ENCODE measurements around the gene VPS4A. TPM values are rescaled to one million over a fixed set of nuclear protein-coding genes. Genes with fewer than 3 reads are reported as not detected.

The VPS4A gene
- total and polyA plus RNA-seq, 10 of the 15 experiments (the other 5 are each of a cell fraction or from before 2014, with no cell fraction given) = 5.2 to 36.3 (median 21.4) TPM

DNA sequence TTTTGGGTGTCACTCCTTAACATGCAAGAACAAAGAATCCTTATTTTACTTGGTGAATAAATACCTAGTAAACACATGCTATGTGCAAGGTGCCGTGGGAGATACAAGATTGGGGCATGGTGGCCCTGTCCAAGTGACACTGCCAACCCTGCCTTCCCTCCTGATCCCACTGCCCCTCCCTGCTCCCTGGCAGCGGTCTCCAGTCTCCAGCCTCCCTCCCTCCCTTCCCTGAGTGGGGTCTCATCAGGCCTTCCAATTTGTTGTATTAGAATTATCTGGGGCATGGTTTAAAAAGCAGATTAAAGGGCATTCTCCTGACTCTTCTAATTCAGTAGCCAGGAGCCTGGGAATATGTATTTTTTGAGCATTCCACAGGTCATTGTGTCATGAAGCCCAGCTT, 52.9 kb downstream of the VPS4A start (continued):
- no peak for TF ChIP-seq ATF3 (IDR thresholded peaks at IDR 0.05; ENCODE audit: borderline replicate concordance, extremely low read depth, low read depth, low read length)

- intact Hi-C loops (cut with micrococcal nuclease; ENCODE audit: unreplicated experiment) = no loop called here
- no peak overlapping the region for H3K27ac ChIP-seq (ENCODE audit: control insufficient read depth, insufficient read depth)
- peaks cover 18 to 41% of the 10 kb centered on the region in 2 experiments for H3K36me3 ChIP-seq (ENCODE audit: control insufficient read depth in 2 of 2, insufficient read depth in 2 of 2, low read length in 1 of 2)
- H3K27me3 ChIP-seq (replicated peaks in 1 of 2; ENCODE audit: control insufficient read depth in 2 of 2, insufficient read depth in 2 of 2, low read length in 1 of 2) = no peaks in the 10 kb centered on the region
- in situ Hi-C loops (cut with MboI) = no loop called here
- POLR2A ChIA-PET = no interaction called here
- H3K79me2 ChIP-seq (ENCODE audit: control insufficient read depth, insufficient read depth, low read length) = no peaks in the 10 kb centered on the region
- SMC1A ChIA-PET (ENCODE audit: uncharacterized antibody, unreplicated experiment) = no interaction called here
- no peak overlapping the region for H3K4me3 ChIP-seq
- no peak for DNase-seq (ENCODE audit: low read depth, low spot score)
- no peak overlapping the region for H2AFZ ChIP-seq (ENCODE audit: control insufficient read depth, low read depth, low read length)
- RAD21 ChIA-PET (ENCODE audit: unreplicated experiment) = no interaction called here
- ATAC-seq = no peak
- WGBS (ENCODE audit: insufficient coverage, insufficient replicate concordance, low lambda C conversion rate, missing lambda C conversion rate) = 51% methylated on average over 2 of the region's 2 CpGs
- no peak overlapping the region for H3K9ac ChIP-seq (ENCODE audit: control insufficient read depth, insufficient read depth, low read length)
- H4K20me1 ChIP-seq (ENCODE audit: control insufficient read depth, insufficient read depth) = no peaks in the 10 kb centered on the region
- CTCF ChIA-PET = no interaction called here
- H3K4me2 ChIP-seq (ENCODE audit: control insufficient read depth, insufficient read depth) = no peak overlapping the region
- BruUV-seq (replicated peaks) = no TSS peak
- no peaks in the 10 kb centered on the region for H3K9me3 ChIP-seq (replicated peaks; ENCODE audit: control insufficient read depth, insufficient read depth, low read length)
- FAIRE-seq = no peak
- no peaks in the 10 kb centered on the region for H3K4me1 ChIP-seq (ENCODE audit: control insufficient read depth, insufficient read depth, low read length)
- TF ChIP-seq MEF2A (IDR thresholded peaks at IDR 0.05; ENCODE audit: insufficient read depth, low read depth, low read length) (no peak), YY1 (IDR thresholded peaks at IDR 0.05; ENCODE audit: low read depth, low read length) (no peak)
Measured at GRCh38 chr16:69365901-69366300, 54.8 kb downstream of the VPS4A start.

GRCh38 chr16:69366431-69366830, 55.3 kb downstream of the VPS4A start:
- Histone ChIP-seq H3K36me3 (ENCODE audit: control insufficient read depth in 2 of 2, insufficient read depth in 2 of 2, low read length in 1 of 2) (peaks cover 18 to 41% of the 10 kb centered on the region in 2 experiments), H3K27ac (ENCODE audit: control insufficient read depth, insufficient read depth) (no peak overlapping the region), H3K9me3 (replicated peaks; ENCODE audit: control insufficient read depth, insufficient read depth, low read length) (no peaks in the 10 kb centered on the region), H3K4me3 (no peak overlapping the region), H3K4me1 (ENCODE audit: control insufficient read depth, insufficient read depth, low read length) (no peaks in the 10 kb centered on the region), H3K79me2 (ENCODE audit: control insufficient read depth, insufficient read depth, low read length) (no peaks in the 10 kb centered on the region), H2AFZ (ENCODE audit: control insufficient read depth, low read depth, low read length) (no peak overlapping the region), H3K4me2 (ENCODE audit: control insufficient read depth, insufficient read depth) (no peak overlapping the region), H3K27me3 (replicated peaks in 1 of 2; ENCODE audit: control insufficient read depth in 2 of 2, insufficient read depth in 2 of 2, low read length in 1 of 2) (no peaks in the 10 kb centered on the region), H3K9ac (ENCODE audit: control insufficient read depth, insufficient read depth, low read length) (no peak overlapping the region), H4K20me1 (ENCODE audit: control insufficient read depth, insufficient read depth) (no peaks in the 10 kb centered on the region)
- no peak for FAIRE-seq
- ChIA-PET POLR2A (no interaction called here), CTCF (interaction anchor here (1.0 kb wide), 1 partner anchor 18 kb away, joined by 3 read pairs; no protein-coding TSS in a partner anchor), RAD21 (ENCODE audit: unreplicated experiment) (no interaction called here), SMC1A (ENCODE audit: uncharacterized antibody, unreplicated experiment) (interaction anchor here (1.1 kb wide), 1 partner anchor 11 kb away, joined by 3 read pairs; no protein-coding TSS in a partner anchor)
- intact Hi-C loops (cut with micrococcal nuclease; ENCODE audit: unreplicated experiment) (no loop called here), in situ Hi-C loops (cut with MboI) (no loop called here)
- BruUV-seq (replicated peaks) = no TSS peak
- no peak for DNase-seq (ENCODE audit: low read depth, low spot score)
- no peak for ATAC-seq
- 89% methylated on average over 7 of the region's 7 CpGs for WGBS (ENCODE audit: insufficient coverage, insufficient replicate concordance, low lambda C conversion rate, missing lambda C conversion rate)
- TF ChIP-seq, protein P1, sequence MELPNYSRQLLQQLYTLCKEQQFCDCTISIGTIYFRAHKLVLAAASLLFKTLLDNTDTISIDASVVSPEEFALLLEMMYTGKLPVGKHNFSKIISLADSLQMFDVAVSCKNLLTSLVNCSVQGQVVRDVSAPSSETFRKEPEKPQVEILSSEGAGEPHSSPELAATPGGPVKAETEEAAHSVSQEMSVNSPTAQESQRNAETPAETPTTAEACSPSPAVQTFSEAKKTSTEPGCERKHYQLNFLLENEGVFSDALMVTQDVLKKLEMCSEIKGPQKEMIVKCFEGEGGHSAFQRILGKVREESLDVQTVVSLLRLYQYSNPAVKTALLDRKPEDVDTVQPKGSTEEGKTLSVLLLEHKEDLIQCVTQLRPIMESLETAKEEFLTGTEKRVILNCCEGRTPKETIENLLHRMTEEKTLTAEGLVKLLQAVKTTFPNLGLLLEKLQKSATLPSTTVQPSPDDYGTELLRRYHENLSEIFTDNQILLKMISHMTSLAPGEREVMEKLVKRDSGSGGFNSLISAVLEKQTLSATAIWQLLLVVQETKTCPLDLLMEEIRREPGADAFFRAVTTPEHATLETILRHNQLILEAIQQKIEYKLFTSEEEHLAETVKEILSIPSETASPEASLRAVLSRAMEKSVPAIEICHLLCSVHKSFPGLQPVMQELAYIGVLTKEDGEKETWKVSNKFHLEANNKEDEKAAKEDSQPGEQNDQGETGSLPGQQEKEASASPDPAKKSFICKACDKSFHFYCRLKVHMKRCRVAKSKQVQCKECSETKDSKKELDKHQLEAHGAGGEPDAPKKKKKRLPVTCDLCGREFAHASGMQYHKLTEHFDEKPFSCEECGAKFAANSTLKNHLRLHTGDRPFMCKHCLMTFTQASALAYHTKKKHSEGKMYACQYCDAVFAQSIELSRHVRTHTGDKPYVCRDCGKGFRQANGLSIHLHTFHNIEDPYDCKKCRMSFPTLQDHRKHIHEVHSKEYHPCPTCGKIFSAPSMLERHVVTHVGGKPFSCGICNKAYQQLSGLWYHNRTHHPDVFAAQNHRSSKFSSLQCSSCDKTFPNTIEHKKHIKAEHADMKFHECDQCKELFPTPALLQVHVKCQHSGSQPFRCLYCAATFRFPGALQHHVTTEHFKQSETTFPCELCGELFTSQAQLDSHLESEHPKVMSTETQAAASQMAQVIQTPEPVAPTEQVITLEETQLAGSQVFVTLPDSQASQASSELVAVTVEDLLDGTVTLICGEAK (IDR thresholded peaks at IDR 0.05; ENCODE audit: borderline replicate concordance) = no peak
- TF ChIP-seq PAX5 (IDR thresholded peaks at IDR 0.05; ENCODE audit: borderline replicate concordance, low read depth, low read length) (no peak), GATAD2B (conservative IDR thresholded peaks at IDR 0.05; ENCODE audit: low read depth) (no peak), FOXM1 (IDR thresholded peaks at IDR 0.05; ENCODE audit: low read depth, low read length) (no peak), ATF2 (IDR thresholded peaks at IDR 0.05; ENCODE audit: low read length) (no peak), NRF1 (conservative IDR thresholded peaks at IDR 0.05; ENCODE audit: low read depth, low read length) (no peak)

Data from GM12878 (cell line).